Measurements from ENCODE around the gene MMAA.

Gene MMAA

GRCh38 chr4:145679520-145679919, 60.3 kb downstream of the MMAA start:
- Histone ChIP-seq H3K36me3 (no peaks in the 10 kb centered on the region), H3K4me3 (ENCODE audit: low read depth in 1 of 2, low read length in 1 of 2) (no peak overlapping the region), H3K4me1 (ENCODE audit: control insufficient read depth in 1 of 2, insufficient read depth in 1 of 2, low read depth in 1 of 2, low read length in 1 of 2) (no peaks in the 10 kb centered on the region), H3K9me3 (no peaks in the 10 kb centered on the region), H3K27me3 (no peaks in the 10 kb centered on the region), H3K27ac (no peak overlapping the region)
- no peak for TF ChIP-seq CTCF (IDR thresholded peaks at IDR 0.05)

- Histone ChIP-seq H3K27me3 (no peaks in the 10 kb centered on the region), H3K27ac (no peak within 1 kb of the TSS), H3K4me3 (ENCODE audit: low read depth in 1 of 2, low read length in 1 of 2) (no peak within 1 kb of the TSS), H3K36me3 (no peaks in the 10 kb centered on the region), H3K9me3 (no peaks in the 10 kb centered on the region), H3K4me1 (ENCODE audit: control insufficient read depth in 1 of 2, insufficient read depth in 1 of 2, low read depth in 1 of 2, low read length in 1 of 2) (no peaks in the 10 kb centered on the region)
- TF ChIP-seq CTCF (IDR thresholded peaks at IDR 0.05) = no peak
Observed at GRCh38 chr4:145679991-145680455, 60.8 kb downstream of the MMAA start, which contains the start of gene C4orf51. TSS of gene C4orf51 (plus strand) at chr4:145680146. CDS start at chr4:145680204, 58 bp downstream.

GRCh38 chr4:145680902-145681301, 61.7 kb downstream of the MMAA start:
- Histone ChIP-seq H3K27ac (no peak overlapping the region), H3K4me1 (ENCODE audit: control insufficient read depth in 1 of 2, insufficient read depth in 1 of 2, low read depth in 1 of 2, low read length in 1 of 2) (no peaks in the 10 kb centered on the region), H3K4me3 (ENCODE audit: low read depth in 1 of 2, low read length in 1 of 2) (no peak overlapping the region), H3K27me3 (no peaks in the 10 kb centered on the region), H3K36me3 (no peaks in the 10 kb centered on the region), H3K9me3 (no peaks in the 10 kb centered on the region)
- no peak for TF ChIP-seq CTCF (IDR thresholded peaks at IDR 0.05)

GRCh38 chr4:145681518-145681917, 62.3 kb downstream of the MMAA start:
- H3K27me3 ChIP-seq = no peaks in the 10 kb centered on the region
- no peak overlapping the region for H3K4me3 ChIP-seq (ENCODE audit: low read depth in 1 of 2, low read length in 1 of 2)
- H3K27ac ChIP-seq = no peak overlapping the region
- H3K9me3 ChIP-seq = no peaks in the 10 kb centered on the region
- no peaks in the 10 kb centered on the region for H3K4me1 ChIP-seq (ENCODE audit: control insufficient read depth in 1 of 2, insufficient read depth in 1 of 2, low read depth in 1 of 2, low read length in 1 of 2)
- no peaks in the 10 kb centered on the region for H3K36me3 ChIP-seq
- no peak for TF ChIP-seq CTCF (IDR thresholded peaks at IDR 0.05)

- no peaks in the 10 kb centered on the region for H3K27me3 ChIP-seq
- no peaks in the 10 kb centered on the region for H3K36me3 ChIP-seq
- H3K27ac ChIP-seq = no peak overlapping the region
- H3K9me3 ChIP-seq = no peaks in the 10 kb centered on the region
- H3K4me3 ChIP-seq (ENCODE audit: low read depth in 1 of 2, low read length in 1 of 2) = no peak overlapping the region
- no peak for TF ChIP-seq CTCF (IDR thresholded peaks at IDR 0.05)
- H3K4me1 ChIP-seq (ENCODE audit: control insufficient read depth in 1 of 2, insufficient read depth in 1 of 2, low read depth in 1 of 2, low read length in 1 of 2) = no peaks in the 10 kb centered on the region
Observed at GRCh38 chr4:145681956-145682355, 62.8 kb downstream of the MMAA start.

- no peaks in the 10 kb centered on the region for H3K27me3 ChIP-seq
- H3K4me1 ChIP-seq (ENCODE audit: control insufficient read depth in 1 of 2, insufficient read depth in 1 of 2, low read depth in 1 of 2, low read length in 1 of 2) = no peaks in the 10 kb centered on the region
- no peaks in the 10 kb centered on the region for H3K36me3 ChIP-seq
- H3K4me3 ChIP-seq (ENCODE audit: low read depth in 1 of 2, low read length in 1 of 2) = no peak overlapping the region
- TF ChIP-seq CTCF (IDR thresholded peaks at IDR 0.05) = no peak
- H3K9me3 ChIP-seq = no peaks in the 10 kb centered on the region
- H3K27ac ChIP-seq = no peak overlapping the region
Observed at GRCh38 chr4:145686991-145687390, 67.8 kb downstream of the MMAA start.

All from neutrophil (primary cell).